ENCODE results near the gene PCBD2. TPM values are rescaled to one million over a fixed set of nuclear protein-coding genes. Genes with fewer than 3 reads are reported as not detected.
A peak's percentile ranks its signal among the peaks of the same experiment; 100 is the strongest.

The PCBD2 gene
- total RNA-seq, 4 donors from 2014 or later = 8.0 to 12.8 (median 8.8) TPM

DNA sequence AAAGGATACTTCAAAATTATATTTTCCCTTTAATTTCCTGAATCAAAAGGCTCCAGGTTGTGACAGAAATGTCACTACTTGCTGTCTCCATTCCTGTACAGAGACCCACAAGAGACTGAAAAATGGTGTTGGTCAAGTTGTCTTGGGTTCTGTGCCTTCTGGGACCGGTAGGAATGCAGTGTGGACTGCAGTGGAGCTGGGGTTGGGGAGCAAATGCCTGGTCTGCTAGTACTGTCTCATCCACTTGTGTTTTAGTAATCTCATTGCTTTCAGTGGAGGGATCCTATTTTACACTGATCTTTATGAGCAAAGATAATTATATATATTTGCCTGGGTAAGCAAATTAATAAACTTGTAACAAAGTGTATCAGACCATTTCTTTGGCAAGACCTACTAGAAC lies 38.6 kb downstream of the PCBD2 start:
- no peak for DNase-seq
- Histone ChIP-seq H3K9me3 (no peaks in the 10 kb centered on the region), H3K27me3 (no peaks in the 10 kb centered on the region), H3K36me3 (peaks cover 0 to 28% (median 0%) of the 10 kb centered on the region in 3 donors), H3K4me1 (no peaks in the 10 kb centered on the region), H3K27ac (no peak overlapping the region), H3K4me3 (no peak overlapping the region)
- TF ChIP-seq POLR2A (IDR thresholded peaks at IDR 0.05) = no peak
- TF ChIP-seq, protein P1, sequence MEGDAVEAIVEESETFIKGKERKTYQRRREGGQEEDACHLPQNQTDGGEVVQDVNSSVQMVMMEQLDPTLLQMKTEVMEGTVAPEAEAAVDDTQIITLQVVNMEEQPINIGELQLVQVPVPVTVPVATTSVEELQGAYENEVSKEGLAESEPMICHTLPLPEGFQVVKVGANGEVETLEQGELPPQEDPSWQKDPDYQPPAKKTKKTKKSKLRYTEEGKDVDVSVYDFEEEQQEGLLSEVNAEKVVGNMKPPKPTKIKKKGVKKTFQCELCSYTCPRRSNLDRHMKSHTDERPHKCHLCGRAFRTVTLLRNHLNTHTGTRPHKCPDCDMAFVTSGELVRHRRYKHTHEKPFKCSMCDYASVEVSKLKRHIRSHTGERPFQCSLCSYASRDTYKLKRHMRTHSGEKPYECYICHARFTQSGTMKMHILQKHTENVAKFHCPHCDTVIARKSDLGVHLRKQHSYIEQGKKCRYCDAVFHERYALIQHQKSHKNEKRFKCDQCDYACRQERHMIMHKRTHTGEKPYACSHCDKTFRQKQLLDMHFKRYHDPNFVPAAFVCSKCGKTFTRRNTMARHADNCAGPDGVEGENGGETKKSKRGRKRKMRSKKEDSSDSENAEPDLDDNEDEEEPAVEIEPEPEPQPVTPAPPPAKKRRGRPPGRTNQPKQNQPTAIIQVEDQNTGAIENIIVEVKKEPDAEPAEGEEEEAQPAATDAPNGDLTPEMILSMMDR (IDR thresholded peaks at IDR 0.05) = no peak
- 73 to 90% methylated on average over 1 of the region's 1 CpG for WGBS, 2 donors
- intact Hi-C loops (cut with DNase I) = no loop called here

- Histone ChIP-seq H3K36me3 (peaks cover 0 to 22% (median 0%) of the 10 kb centered on the region in 3 donors), H3K27me3 (no peaks in the 10 kb centered on the region), H3K4me1 (peaks cover 0 to 11% (median 9%) of the 10 kb centered on the region in 3 donors), H3K9me3 (no peaks in the 10 kb centered on the region), H3K4me3 (no peak overlapping the region), H3K27ac (no peak overlapping the region)
- 67% methylated on average over 1 of the region's 1 CpG for WGBS, 2 donors
- intact Hi-C loops (cut with DNase I) = no loop called here
- TF ChIP-seq, protein P1 (IDR thresholded peaks at IDR 0.05) = no peak
- no peak for TF ChIP-seq POLR2A (IDR thresholded peaks at IDR 0.05)
- no peak for DNase-seq
These were observed 39.7 kb downstream of the PCBD2 start for GRCh38 chr5:134944630-134945029.

- Histone ChIP-seq H3K4me1 (peaks cover 0 to 12% (median 9%) of the 10 kb centered on the region in 3 donors), H3K27ac (no peak overlapping the region), H3K9me3 (no peaks in the 10 kb centered on the region), H3K36me3 (peaks cover 0 to 18% (median 0%) of the 10 kb centered on the region in 3 donors), H3K27me3 (no peaks in the 10 kb centered on the region), H3K4me3 (no peak overlapping the region)
- intact Hi-C loops (cut with DNase I) = no loop called here
- no peak for DNase-seq
- TF ChIP-seq POLR2A (IDR thresholded peaks at IDR 0.05) = no peak
- TF ChIP-seq, protein P1 (IDR thresholded peaks at IDR 0.05) = no peak
- WGBS, 2 donors = 81 to 91% methylated on average over 2 of the region's 2 CpGs
These were observed 40.1 kb downstream of the PCBD2 start for GRCh38 chr5:134945041-134945440.

GRCh38 chr5:134948911-134949310 lies 44.0 kb downstream of the PCBD2 start:
- Histone ChIP-seq H3K4me1 (peaks cover 0 to 12% (median 9%) of the 10 kb centered on the region in 3 donors), H3K27ac (peak overlapping the region in 2 of 4 donors; percentile 18 to 26), H3K9me3 (peaks cover 0 to under 1% (median 0%) of the 10 kb centered on the region in 3 donors), H3K27me3 (no peaks in the 10 kb centered on the region), H3K36me3 (peaks cover 0 to 5% (median 0%) of the 10 kb centered on the region in 3 donors), H3K4me3 (no peak overlapping the region)
- 43 to 45% methylated on average over 5 of the region's 5 CpGs for WGBS, 2 donors
- no peak for TF ChIP-seq POLR2A (IDR thresholded peaks at IDR 0.05)
- TF ChIP-seq, protein P1 (IDR thresholded peaks at IDR 0.05) = no peak
- intact Hi-C loops (cut with DNase I) = no loop called here
- DNase-seq = no peak

- 52 to 67% methylated on average over 5 of the region's 5 CpGs for WGBS, 2 donors
- intact Hi-C loops (cut with DNase I) = no loop called here
- no peaks in the 10 kb centered on the region for H3K27me3 ChIP-seq
- no peak for DNase-seq
- H3K4me1 ChIP-seq = peaks cover 0 to 12% (median 9%) of the 10 kb centered on the region in 3 donors
- peaks cover 0 to 8% (median 0%) of the 10 kb centered on the region in 3 donors for H3K36me3 ChIP-seq
- H3K9me3 ChIP-seq = peaks cover 0 to 5% (median 0%) of the 10 kb centered on the region in 3 donors
- no peak overlapping the region for H3K4me3 ChIP-seq
- no peak for TF ChIP-seq POLR2A (IDR thresholded peaks at IDR 0.05)
- TF ChIP-seq, protein P1 (IDR thresholded peaks at IDR 0.05) = no peak
- peak overlapping the region in 2 of 4 donors; percentile 18 to 26 for H3K27ac ChIP-seq
These were observed 44.4 kb downstream of the PCBD2 start for GRCh38 chr5:134949316-134949715.

Measured in esophagus squamous epithelium (tissue), 5 donors.